ENCODE measurements around the gene MYRIP. TPM values are rescaled to one million over a fixed set of nuclear protein-coding genes. Genes with fewer than 3 reads are reported as not detected.

The MYRIP gene
- polyA plus RNA-seq, 1 experiment, result not detected

GRCh38 chr3:39848365-39848764 lies 39.0 kb downstream of the MYRIP start:
- CTCF ChIA-PET, result no interaction called here
- TF ChIP-seq CTCF (IDR thresholded peaks at IDR 0.05; ENCODE audit: low read depth, low read length), result no peak
- H3K4me3 ChIP-seq (ENCODE audit: low read depth, low read length), result no peak overlapping the region
- no peak for DNase-seq (ENCODE audit: low read depth, low spot score)
- H3K9me3 ChIP-seq (ENCODE audit: control insufficient read depth, insufficient read depth, low read length), result peaks cover 7% of the 10 kb centered on the region; the same call in 1 of the 2 replicates
- H3K27me3 ChIP-seq (ENCODE audit: control insufficient read depth, insufficient read depth, low read length), result no peaks in the 10 kb centered on the region
- POLR2A ChIA-PET, result no interaction called here
- H3K27ac ChIP-seq (ENCODE audit: low read depth, low read length), result no peak overlapping the region

GRCh38 chr3:39849992-39850715 lies 40.7 kb downstream of the MYRIP start:
- no peak overlapping the region for H3K4me3 ChIP-seq (ENCODE audit: low read depth, low read length)
- H3K27ac ChIP-seq (ENCODE audit: low read depth, low read length), result no peak overlapping the region
- TF ChIP-seq CTCF (IDR thresholded peaks at IDR 0.05; ENCODE audit: low read depth, low read length), result no peak
- ChIA-PET POLR2A (no interaction called here), CTCF (no interaction called here)
- no peaks in the 10 kb centered on the region for H3K27me3 ChIP-seq (ENCODE audit: control insufficient read depth, insufficient read depth, low read length)
- no peaks in the 10 kb centered on the region; the same call in 1 of the 2 replicates for H3K9me3 ChIP-seq (ENCODE audit: control insufficient read depth, insufficient read depth, low read length)
- no peak for DNase-seq (ENCODE audit: low read depth, low spot score)

GRCh38 chr3:39850716-39851032 lies 41.3 kb downstream of the MYRIP start:
- no peak for DNase-seq (ENCODE audit: low read depth, low spot score)
- ChIA-PET CTCF (no interaction called here), POLR2A (no interaction called here)
- Histone ChIP-seq H3K9me3 (ENCODE audit: control insufficient read depth, insufficient read depth, low read length) (peaks cover 5% of the 10 kb centered on the region; the same call in 1 of the 2 replicates), H3K27ac (ENCODE audit: low read depth, low read length) (no peak overlapping the region), H3K4me3 (ENCODE audit: low read depth, low read length) (no peak overlapping the region), H3K27me3 (ENCODE audit: control insufficient read depth, insufficient read depth, low read length) (no peaks in the 10 kb centered on the region)
- TF ChIP-seq CTCF (IDR thresholded peaks at IDR 0.05; ENCODE audit: low read depth, low read length), result no peak

- H3K9me3 ChIP-seq (ENCODE audit: control insufficient read depth, insufficient read depth, low read length), result peaks cover 21% of the 10 kb centered on the region
- no peak for TF ChIP-seq CTCF (IDR thresholded peaks at IDR 0.05; ENCODE audit: low read depth, low read length)
- H3K27ac ChIP-seq (ENCODE audit: low read depth, low read length), result no peak overlapping the region
- ChIA-PET CTCF (no interaction called here), POLR2A (no interaction called here)
- DNase-seq (ENCODE audit: low read depth, low spot score), result no peak
- no peaks in the 10 kb centered on the region for H3K27me3 ChIP-seq (ENCODE audit: control insufficient read depth, insufficient read depth, low read length)
- no peak overlapping the region for H3K4me3 ChIP-seq (ENCODE audit: low read depth, low read length)
These were observed 46.1 kb downstream of the MYRIP start for GRCh38 chr3:39855517-39855916.

GRCh38 chr3:39869890-39870289 lies 60.5 kb downstream of the MYRIP start:
- no peak for DNase-seq (ENCODE audit: low read depth, low spot score)
- no peak overlapping the region for H3K4me3 ChIP-seq (ENCODE audit: low read depth, low read length)
- H3K27ac ChIP-seq (ENCODE audit: low read depth, low read length), result no peak overlapping the region
- TF ChIP-seq CTCF (IDR thresholded peaks at IDR 0.05; ENCODE audit: low read depth, low read length), result no peak
- ChIA-PET CTCF (no interaction called here), POLR2A (no interaction called here)
- no peaks in the 10 kb centered on the region; the same call in 1 of the 2 replicates for H3K9me3 ChIP-seq (ENCODE audit: control insufficient read depth, insufficient read depth, low read length)
- H3K27me3 ChIP-seq (ENCODE audit: control insufficient read depth, insufficient read depth, low read length), result no peaks in the 10 kb centered on the region
